GM21717 (cell line): ENCODE measurements around the gene HOXB4.

Experiments used
- ATAC-seq: cut with Tn5 transposase; IDR thresholded peaks from one replicate; pipeline ENCODE4 v1.9.1; 2021; ENCODE audit warnings: mild to moderate bottlenecking, moderate library complexity; ENCODE audit not compliant: unreplicated experiment

HOXB4 gene

GRCh38 chr17:48577946-48578615 is at the start of gene HOXB4:
Gene HOXB4, minus strand, starts transcription at chr17:48578350. Its CDS starts 31 bp downstream, at chr17:48578319.
- ATAC-seq: no peak

- ATAC-seq: no peak
These were observed 49.0 kb upstream of the HOXB4 start for GRCh38 chr17:48627118-48627597.

DNA sequence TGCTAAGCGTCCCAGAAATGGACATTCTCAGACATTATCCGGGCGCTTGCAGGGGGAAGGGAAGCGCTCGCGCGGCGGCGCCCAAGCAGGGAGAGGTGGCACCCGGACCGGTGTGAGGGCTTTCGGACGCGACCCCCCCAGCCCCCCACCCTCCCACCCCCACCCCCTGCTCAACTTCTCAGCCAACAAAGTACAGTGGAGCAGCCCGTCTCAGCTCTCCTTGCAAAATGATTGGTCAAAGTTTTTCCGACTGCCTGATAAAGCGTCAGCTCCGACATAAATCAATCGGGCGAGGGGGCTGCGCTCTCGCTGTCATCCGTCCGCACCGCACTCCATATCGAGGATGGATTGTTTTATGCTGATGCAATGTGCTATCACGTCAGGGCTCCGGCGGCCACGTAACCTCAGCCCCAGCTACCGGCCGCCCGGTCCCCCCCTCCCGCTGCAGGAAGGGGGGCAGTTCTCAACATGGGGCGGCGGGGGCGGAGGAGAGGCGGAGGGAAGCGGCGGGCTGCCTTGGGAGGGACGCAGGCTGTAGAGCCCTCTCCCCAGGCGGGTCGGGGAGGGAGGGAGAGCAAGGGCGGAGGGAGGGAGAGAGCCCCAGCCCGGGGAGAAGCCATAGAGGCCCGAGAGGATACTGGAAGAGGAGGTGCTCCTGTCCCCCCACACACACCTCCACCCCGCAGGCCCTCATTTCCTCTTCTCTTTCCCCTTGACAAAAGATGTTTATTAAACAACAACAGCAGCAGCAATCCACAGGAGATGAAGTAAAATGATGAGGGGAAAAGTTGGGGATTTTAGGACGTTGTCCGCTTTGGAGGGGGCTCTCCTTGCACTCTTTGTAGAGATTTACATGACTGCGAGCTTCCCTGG is 48.3 kb upstream of the HOXB4 start, which contains the start of gene HOXB9:
Gene HOXB9, minus strand, starts transcription at position 114 of the 873 bp plus-strand sequence. Its CDS starts 89 bp downstream, at position 25.
- no peak for ATAC-seq

- ATAC-seq: no peak
These were observed 47.5 kb upstream of the HOXB4 start for GRCh38 chr17:48625495-48626244.

DNA sequence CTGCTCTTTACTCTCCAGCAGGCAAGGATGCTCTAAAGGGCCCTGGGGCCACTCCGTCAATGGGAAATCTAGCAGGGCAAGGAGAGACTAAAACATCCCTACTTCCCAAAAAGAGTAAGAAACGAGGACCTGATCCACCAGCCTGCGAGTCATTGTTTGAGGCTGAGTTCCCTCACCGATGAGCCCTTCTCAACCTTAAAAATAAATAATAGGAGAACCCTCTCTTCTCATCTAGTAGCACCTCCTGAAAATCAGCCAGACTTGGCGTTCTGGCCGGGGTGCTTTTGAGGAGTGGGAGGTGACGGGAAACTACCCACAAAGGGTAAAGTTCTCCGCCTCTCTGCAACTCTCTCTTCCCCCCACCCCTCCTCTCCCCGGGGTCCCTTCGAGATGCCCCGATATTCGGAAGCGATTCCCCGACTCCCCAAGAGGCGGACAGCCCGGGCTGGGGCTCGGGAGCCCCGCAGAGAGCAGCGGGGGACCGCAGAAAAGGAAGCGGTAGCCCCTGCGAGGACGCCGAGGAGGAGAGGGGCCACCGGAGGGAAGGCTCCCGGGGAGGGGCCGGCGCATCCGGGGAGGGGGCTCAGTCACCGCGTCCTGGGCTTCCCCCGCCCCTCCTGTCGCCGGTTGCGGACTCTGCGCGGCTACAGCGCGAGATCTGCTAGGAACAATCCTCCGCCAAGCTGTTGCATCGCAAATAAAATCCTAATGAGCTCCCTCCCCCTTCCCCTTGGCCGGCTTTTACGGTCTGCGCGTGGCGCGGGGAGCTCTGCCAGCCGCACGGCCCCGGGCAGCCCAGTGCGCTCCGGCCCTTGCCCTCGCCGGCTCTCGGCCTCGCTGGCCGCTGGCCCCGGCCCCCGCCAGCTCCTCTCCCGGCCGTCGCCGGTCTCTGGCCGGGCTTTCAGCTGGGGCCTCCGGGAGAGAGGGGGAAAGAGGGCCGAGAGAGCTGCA is 46.7 kb upstream of the HOXB4 start:
- ATAC-seq: no peak

DNA sequence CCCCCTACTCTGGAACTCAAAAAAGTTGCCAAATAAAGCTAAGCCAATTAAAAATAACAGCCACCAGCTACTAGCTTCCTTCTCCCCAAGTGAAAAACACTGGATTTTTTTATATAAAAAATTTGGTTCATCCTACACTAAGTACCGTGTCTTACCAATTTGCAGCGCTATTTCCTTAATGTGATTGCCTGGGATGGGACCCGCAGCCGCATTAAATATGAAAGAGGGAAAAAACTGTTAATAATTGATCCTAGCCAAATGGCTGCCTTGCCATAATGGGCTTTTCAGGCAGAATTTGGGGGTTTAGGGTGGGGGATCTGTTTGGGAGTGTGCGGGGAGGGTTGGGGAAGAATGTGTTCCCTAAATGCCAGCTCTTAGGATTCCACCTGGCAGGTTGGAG is 46.0 kb upstream of the HOXB4 start:
- no peak for ATAC-seq

DNA sequence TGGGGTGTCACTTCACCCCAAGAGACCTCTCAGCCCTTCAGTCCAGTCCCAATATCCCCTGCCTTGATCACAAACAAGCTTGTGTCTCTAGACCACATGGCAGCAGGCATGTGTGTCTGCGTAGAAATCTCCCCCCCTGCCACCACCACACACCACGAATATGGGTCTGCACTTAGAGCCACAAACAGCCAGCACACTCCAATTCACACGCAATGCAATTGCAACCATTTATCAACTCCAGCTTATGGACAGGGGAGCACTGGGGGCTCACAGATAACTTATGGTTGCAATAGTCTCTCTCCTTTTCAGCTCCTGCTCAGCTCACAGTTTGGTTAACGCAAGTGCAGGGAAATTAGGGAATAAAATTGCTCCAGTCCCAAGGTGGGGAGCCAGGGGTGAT is 45.4 kb upstream of the HOXB4 start:
- ATAC-seq: no peak

DNA sequence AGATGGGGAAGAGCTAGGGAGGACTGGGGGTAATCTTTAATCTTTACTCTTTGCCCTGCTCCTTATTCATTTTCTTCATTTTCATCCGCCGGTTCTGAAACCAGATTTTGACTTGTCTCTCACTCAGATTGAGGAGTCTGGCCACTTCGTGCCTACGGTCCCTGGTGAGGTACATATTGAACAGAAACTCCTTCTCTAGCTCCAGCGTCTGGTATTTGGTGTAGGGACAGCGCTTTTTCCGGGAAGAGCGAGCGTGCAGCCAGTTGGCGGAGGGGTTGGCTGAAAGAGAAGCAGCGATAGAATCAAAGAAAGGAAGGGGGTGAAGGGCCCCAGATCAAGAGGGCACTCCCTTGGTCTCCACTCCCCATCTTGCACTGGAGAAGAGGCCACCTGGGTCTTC is 44.7 kb upstream of the HOXB4 start:
- no peak for ATAC-seq

- no peak for ATAC-seq
These were observed 43.6 kb upstream of the HOXB4 start for GRCh38 chr17:48621410-48622392.

GRCh38 chr17:48620461-48621139 is 42.5 kb upstream of the HOXB4 start:
- no peak for ATAC-seq

GRCh38 chr17:48619826-48620449 is 41.8 kb upstream of the HOXB4 start:
- ATAC-seq: no peak

GRCh38 chr17:48618256-48618896 is 40.2 kb upstream of the HOXB4 start:
- ATAC-seq: no peak

GRCh38 chr17:48617471-48618255 is 39.5 kb upstream of the HOXB4 start:
- no peak for ATAC-seq

GRCh38 chr17:48616717-48617470 is 38.7 kb upstream of the HOXB4 start:
- ATAC-seq: no peak

- ATAC-seq: no peak
These were observed 38.0 kb upstream of the HOXB4 start for GRCh38 chr17:48615963-48616716.
